ENCODE data around the gene TNFSF12. TPM values are rescaled to one million over a fixed set of nuclear protein-coding genes. Genes with fewer than 3 reads are reported as not detected.

Gene TNFSF12
- polyA plus RNA-seq, 1 donor (not counting 4 experiments of a cell fraction or from before 2014, with no cell fraction given): 1.0 TPM

- Histone ChIP-seq H3K9ac (ENCODE audit: control insufficient read depth, extremely low read depth, insufficient read depth, low read length) (peak overlapping the region; percentile 86), H3K4me1 (ENCODE audit: control insufficient read depth, extremely low read depth, insufficient read depth, low read length) (peaks cover 35% of the 10 kb centered on the region)
- FAIRE-seq: no peak
These were observed 14.4 kb downstream of the TNFSF12 start for GRCh38 chr17:7563115-7563869.

GRCh38 chr17:7569571-7569970, 20.7 kb downstream of the TNFSF12 start:
- no peak for TF ChIP-seq EZH2 (IDR thresholded peaks at IDR 0.05; ENCODE audit: low read length)
- no peak for TF ChIP-seq CTCF (optimal IDR thresholded peaks at IDR 0.05 in 1 of 3, IDR thresholded peaks at IDR 0.05 in 1 of 3, conservative IDR thresholded peaks at IDR 0.05 in 1 of 3; ENCODE audit: extremely low read depth in 1 of 3, insufficient read depth in 2 of 3, low read length in 3 of 3)
- Histone ChIP-seq H3K4me3 (ENCODE audit: control insufficient read depth in 2 of 3, extremely low read depth in 1 of 3, insufficient read depth in 2 of 3, low read depth in 1 of 3, low read length in 3 of 3) (no peak overlapping the region), H3K9ac (ENCODE audit: control insufficient read depth, extremely low read depth, insufficient read depth, low read length) (no peak overlapping the region), H3K9me1 (ENCODE audit: control insufficient read depth, extremely low read depth, insufficient read depth, low read length) (no peaks in the 10 kb centered on the region), H4K20me1 (ENCODE audit: control insufficient read depth, extremely low read depth, insufficient read depth, low read length) (peaks cover 9% of the 10 kb centered on the region), H3K27me3 (ENCODE audit: control insufficient read depth, extremely low read depth, insufficient read depth, low read length) (no peaks in the 10 kb centered on the region), H3K79me2 (ENCODE audit: control insufficient read depth, insufficient read depth, low read length) (peaks cover 48% of the 10 kb centered on the region), H3K4me1 (ENCODE audit: control insufficient read depth, extremely low read depth, insufficient read depth, low read length) (peaks cover 10% of the 10 kb centered on the region), H3K27ac (ENCODE audit: control insufficient read depth, insufficient read depth, low read length) (no peak overlapping the region), H2AFZ (ENCODE audit: control insufficient read depth, low read length) (no peak overlapping the region), H3K36me3 (ENCODE audit: control insufficient read depth in 2 of 2, extremely low read depth in 1 of 2, insufficient read depth in 2 of 2, low read length in 2 of 2) (peaks cover 37 to 52% of the 10 kb centered on the region in 2 experiments), H3K4me2 (ENCODE audit: control insufficient read depth, extremely low read depth, insufficient read depth, low read depth, low read length) (no peak overlapping the region), H3K9me3 (ENCODE audit: control insufficient read depth, low read depth, low read length) (no peaks in the 10 kb centered on the region)
- dilution Hi-C loops (cut with MboI; ENCODE audit: extremely low pct_ligation_motif_present, low sequenced_read_pairs): no loop called here
- FAIRE-seq: no peak
- no peak for DNase-seq (ENCODE audit: low read depth, low spot score)

More at GRCh38 chr17:7563115-7563869, 14.4 kb downstream of the TNFSF12 start:
- no peak for DNase-seq (ENCODE audit: low read depth, low spot score)
- peaks cover 46% of the 10 kb centered on the region for H3K79me2 ChIP-seq (ENCODE audit: control insufficient read depth, insufficient read depth, low read length)
- no peaks in the 10 kb centered on the region for H3K27me3 ChIP-seq (ENCODE audit: control insufficient read depth, extremely low read depth, insufficient read depth, low read length)
- dilution Hi-C loops (cut with MboI; ENCODE audit: extremely low pct_ligation_motif_present, low sequenced_read_pairs): no loop called here
- peaks cover 13 to 33% of the 10 kb centered on the region in 2 experiments for H3K36me3 ChIP-seq (ENCODE audit: control insufficient read depth in 2 of 2, extremely low read depth in 1 of 2, insufficient read depth in 2 of 2, low read length in 2 of 2)
- H3K4me2 ChIP-seq (ENCODE audit: control insufficient read depth, extremely low read depth, insufficient read depth, low read depth, low read length): peak overlapping the region; percentile 79
- no peak overlapping the region for H3K27ac ChIP-seq (ENCODE audit: control insufficient read depth, insufficient read depth, low read length)
- no peaks in the 10 kb centered on the region for H3K9me3 ChIP-seq (ENCODE audit: control insufficient read depth, low read depth, low read length)
- no peaks in the 10 kb centered on the region for H3K9me1 ChIP-seq (ENCODE audit: control insufficient read depth, extremely low read depth, insufficient read depth, low read length)
- peak overlapping the region; percentile 75 to 86 (median 86) for H3K4me3 ChIP-seq (ENCODE audit: control insufficient read depth in 2 of 3, extremely low read depth in 1 of 3, insufficient read depth in 2 of 3, low read depth in 1 of 3, low read length in 3 of 3)
- no peaks in the 10 kb centered on the region for H4K20me1 ChIP-seq (ENCODE audit: control insufficient read depth, extremely low read depth, insufficient read depth, low read length)
- TF ChIP-seq EZH2 (IDR thresholded peaks at IDR 0.05; ENCODE audit: low read length) (no peak), CTCF (optimal IDR thresholded peaks at IDR 0.05 in 1 of 3, IDR thresholded peaks at IDR 0.05 in 1 of 3, conservative IDR thresholded peaks at IDR 0.05 in 1 of 3; ENCODE audit: extremely low read depth in 1 of 3, insufficient read depth in 2 of 3, low read length in 3 of 3) (no peak)
- H2AFZ ChIP-seq (ENCODE audit: control insufficient read depth, low read length): no peak overlapping the region
